Measurements from ENCODE around the gene KIAA1671. TPM values are rescaled to one million over a fixed set of nuclear protein-coding genes. Genes with fewer than 3 reads are reported as not detected.

KIAA1671 gene
- total RNA-seq, 4 donors from 2014 or later: 16.2 to 35.0 (median 21.7) TPM

- ATAC-seq: peak in 1 of 2 donors; percentile 60
- intact Hi-C loops (cut with DNase I; ENCODE audit: low total_unique reads): loop anchor here (1.0 kb wide), 1 partner anchor 91 kb away; no protein-coding TSS in a partner anchor
- Histone ChIP-seq H3K4me3 (no peak overlapping the region), H3K36me3 (no peaks in the 10 kb centered on the region), H3K4me1 (no peaks in the 10 kb centered on the region), H3K27ac (no peak overlapping the region), H3K9me3 (no peaks in the 10 kb centered on the region), H3K27me3 (no peaks in the 10 kb centered on the region)
- TF ChIP-seq POLR2A (IDR thresholded peaks at IDR 0.05) (no peak), CTCF (IDR thresholded peaks at IDR 0.05 in 4 of 5, conservative IDR thresholded peaks at IDR 0.05 in 1 of 5) (peak in 4 of 5 experiments; percentile 14 to 55 (median 42))
- in situ Hi-C loops (cut with MboI; ENCODE audit: low sequenced_read_pairs in 4 of 4): no loop called here
- no peak for DNase-seq
Observed at GRCh38 chr22:25081409-25081824, 128.9 kb downstream of the KIAA1671 start.

GRCh38 chr22:25082096-25082495, 129.6 kb downstream of the KIAA1671 start:
- DNase-seq (no peak), ATAC-seq (no peak)
- in situ Hi-C loops (cut with MboI; ENCODE audit: low sequenced_read_pairs in 4 of 4) (no loop called here), intact Hi-C loops (cut with DNase I; ENCODE audit: low total_unique reads) (no loop called here)
- no peaks in the 10 kb centered on the region for H3K4me1 ChIP-seq
- H3K27me3 ChIP-seq: no peaks in the 10 kb centered on the region
- H3K9me3 ChIP-seq: no peaks in the 10 kb centered on the region
- H3K4me3 ChIP-seq: no peak overlapping the region
- no peaks in the 10 kb centered on the region for H3K36me3 ChIP-seq
- TF ChIP-seq POLR2A (IDR thresholded peaks at IDR 0.05) (no peak), CTCF (IDR thresholded peaks at IDR 0.05 in 4 of 5, conservative IDR thresholded peaks at IDR 0.05 in 1 of 5) (no peak)
- no peak overlapping the region for H3K27ac ChIP-seq

- ATAC-seq: no peak
- in situ Hi-C loops (cut with MboI; ENCODE audit: low sequenced_read_pairs in 4 of 4): no loop called here
- H3K4me1 ChIP-seq: no peaks in the 10 kb centered on the region
Observed at GRCh38 chr22:25083056-25083806, 130.7 kb downstream of the KIAA1671 start.

GRCh38 chr22:25083807-25084200, 131.3 kb downstream of the KIAA1671 start:
- H3K27ac ChIP-seq: no peak overlapping the region
- in situ Hi-C loops (cut with MboI; ENCODE audit: low sequenced_read_pairs in 4 of 4): no loop called here

More at GRCh38 chr22:25083056-25083806, 130.7 kb downstream of the KIAA1671 start:
- no peak for TF ChIP-seq CTCF (IDR thresholded peaks at IDR 0.05 in 4 of 5, conservative IDR thresholded peaks at IDR 0.05 in 1 of 5)
- no peak for TF ChIP-seq POLR2A (IDR thresholded peaks at IDR 0.05)
- Histone ChIP-seq H3K27me3 (no peaks in the 10 kb centered on the region), H3K36me3 (no peaks in the 10 kb centered on the region), H3K27ac (no peak overlapping the region), H3K9me3 (no peaks in the 10 kb centered on the region), H3K4me3 (no peak overlapping the region)
- intact Hi-C loops (cut with DNase I; ENCODE audit: low total_unique reads): no loop called here
- DNase-seq: no peak

More at GRCh38 chr22:25083807-25084200, 131.3 kb downstream of the KIAA1671 start:
- Histone ChIP-seq H3K27me3 (no peaks in the 10 kb centered on the region), H3K9me3 (no peaks in the 10 kb centered on the region), H3K4me1 (no peaks in the 10 kb centered on the region), H3K36me3 (no peaks in the 10 kb centered on the region), H3K4me3 (no peak overlapping the region)
- no peak for TF ChIP-seq CTCF (IDR thresholded peaks at IDR 0.05 in 4 of 5, conservative IDR thresholded peaks at IDR 0.05 in 1 of 5)
- TF ChIP-seq POLR2A (IDR thresholded peaks at IDR 0.05): no peak
- ATAC-seq (no peak), DNase-seq (no peak)
- intact Hi-C loops (cut with DNase I; ENCODE audit: low total_unique reads): no loop called here
